GM19438 (cell line): ENCODE data around the gene RNF38.
A peak's percentile ranks its signal among the peaks of the same experiment; 100 is the strongest.
"Not testable (repeated sequence)": the region's sequence is repeated elsewhere in the genome, so short reads cannot be mapped to it uniquely, and the experiment has no call there.

Source experiments
- ATAC-seq: cut with Tn5 transposase; IDR thresholded peaks from one replicate; pipeline ENCODE4 v1.9.1; 2021; ENCODE audit warnings: low read depth; ENCODE audit not compliant: unreplicated experiment

RNF38 gene

DNA sequence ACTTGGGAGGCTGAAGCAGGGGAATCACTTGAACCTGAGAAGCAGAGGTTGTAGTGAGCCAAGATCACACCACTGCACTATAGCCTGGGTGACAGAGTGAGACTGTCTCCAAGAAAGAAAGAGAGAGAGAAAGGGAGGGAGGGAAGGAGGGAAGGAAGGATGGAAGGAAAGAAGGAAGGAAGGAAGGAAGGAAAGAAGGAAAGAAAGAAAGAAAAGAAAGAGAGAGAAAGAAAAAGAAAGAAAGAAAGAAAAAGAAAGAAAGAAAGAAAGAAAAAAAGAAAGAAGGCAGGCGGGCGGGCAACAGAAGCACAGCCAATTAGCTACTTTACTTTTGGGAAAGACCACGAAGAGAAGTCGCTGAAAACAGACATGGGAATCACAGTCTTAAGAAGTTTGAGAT lies 9.0 kb upstream of the RNF38 start:
- not testable (repeated sequence) for ATAC-seq

DNA sequence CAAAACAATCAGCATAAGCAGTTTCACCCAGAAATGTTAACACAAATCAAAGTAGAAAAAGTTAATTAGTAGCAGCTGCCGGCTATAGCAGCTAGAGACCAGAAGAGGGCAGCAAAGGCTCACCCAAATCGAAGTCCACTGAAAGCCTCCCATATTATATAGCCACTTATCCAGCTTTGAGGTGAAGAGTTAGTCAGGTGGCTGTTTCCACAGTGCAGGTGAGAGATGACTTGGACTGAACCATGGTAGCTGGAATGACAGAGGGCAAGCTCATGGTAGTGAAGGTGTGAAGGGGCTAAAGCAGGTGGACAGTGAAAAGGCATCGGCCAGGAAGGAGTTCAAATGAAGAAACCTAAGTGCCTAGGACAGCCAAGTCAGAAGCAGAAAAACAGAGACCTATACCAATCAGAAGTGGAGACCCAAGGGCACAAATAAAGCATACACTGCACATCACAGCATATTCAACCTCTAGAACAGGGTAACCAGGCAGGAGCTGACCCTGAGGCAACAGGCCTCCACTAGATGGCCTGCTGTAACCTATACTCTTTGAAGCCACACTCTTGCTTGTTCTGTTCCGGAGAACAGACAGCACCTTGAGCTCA lies 7.2 kb upstream of the RNF38 start:
- ATAC-seq = no peak

DNA sequence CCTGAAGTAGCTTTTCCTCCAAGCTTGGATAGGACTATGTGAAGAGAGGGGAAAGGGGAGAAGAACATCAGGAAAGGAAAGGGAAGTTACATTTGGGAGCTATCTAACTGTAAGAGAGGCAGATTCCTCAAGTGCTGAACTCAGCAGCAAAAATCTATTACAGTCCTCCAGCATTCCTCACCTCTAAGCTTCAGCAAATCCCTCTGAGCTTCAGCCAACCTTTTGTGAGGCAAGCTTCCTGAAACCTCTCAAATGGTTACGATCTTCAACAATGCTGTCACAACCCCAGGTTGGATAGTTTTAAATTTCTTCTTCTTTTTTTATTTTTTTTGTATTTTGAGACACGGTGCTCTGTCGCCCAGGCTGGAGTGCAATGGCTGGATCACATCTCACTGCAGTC lies 2.5 kb upstream of the RNF38 start:
- no peak for ATAC-seq

DNA sequence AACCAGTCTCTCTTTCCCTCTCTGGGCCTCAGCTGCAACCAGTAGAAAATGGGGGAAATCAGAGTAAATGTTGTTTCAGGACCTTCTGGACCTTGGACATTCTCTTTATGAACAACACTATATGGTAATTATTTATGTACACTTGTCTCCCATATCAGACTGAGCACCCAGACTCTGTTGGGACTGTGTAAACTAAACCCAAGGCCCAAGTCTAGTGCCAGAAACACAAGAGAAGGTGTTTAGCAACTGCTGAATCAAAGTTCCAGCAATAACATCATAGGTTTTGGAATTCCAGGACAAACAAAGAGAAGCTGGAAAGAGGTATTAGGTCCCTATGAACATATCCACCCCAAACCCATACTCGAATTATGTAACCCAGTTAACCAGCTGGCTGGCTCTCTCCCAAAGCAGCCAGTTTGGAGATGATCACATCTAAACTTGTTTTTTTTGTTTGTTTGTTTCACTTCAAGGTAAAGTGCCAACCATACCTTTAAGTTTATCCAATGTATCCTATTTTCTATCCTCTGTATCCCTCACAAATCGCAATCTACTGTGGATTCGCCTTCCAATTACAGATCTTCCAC lies 1.9 kb upstream of the RNF38 start:
- ATAC-seq = no peak

DNA sequence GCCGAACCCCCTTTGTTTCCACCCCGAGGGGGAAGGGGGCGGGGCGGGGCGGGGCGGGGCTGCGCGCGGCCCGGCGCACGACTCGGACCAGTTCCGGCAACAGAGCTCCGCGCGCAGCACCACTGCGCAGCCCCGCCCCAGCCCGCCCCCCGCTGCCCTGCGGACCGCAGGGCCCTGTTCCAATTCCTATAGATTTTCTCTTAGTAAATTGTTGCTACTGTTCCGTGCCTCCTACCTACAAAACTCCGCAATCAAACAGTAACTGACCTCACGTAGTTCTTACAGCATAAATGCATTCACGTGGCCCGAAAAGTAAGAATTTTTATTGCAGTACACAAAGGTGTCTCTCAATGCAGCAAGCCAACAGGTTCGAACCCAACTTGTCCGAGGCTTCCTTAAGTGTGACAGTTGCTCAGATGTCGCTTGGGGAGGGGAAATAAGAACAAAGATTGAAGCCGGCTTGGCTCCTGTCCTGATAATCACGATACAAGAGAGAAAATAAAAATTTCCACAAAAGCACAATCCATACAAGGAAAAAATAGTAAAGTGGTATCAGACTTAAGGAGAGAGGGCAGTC lies 1.2 kb upstream of the RNF38 start:
- peak; percentile 56 for ATAC-seq

DNA sequence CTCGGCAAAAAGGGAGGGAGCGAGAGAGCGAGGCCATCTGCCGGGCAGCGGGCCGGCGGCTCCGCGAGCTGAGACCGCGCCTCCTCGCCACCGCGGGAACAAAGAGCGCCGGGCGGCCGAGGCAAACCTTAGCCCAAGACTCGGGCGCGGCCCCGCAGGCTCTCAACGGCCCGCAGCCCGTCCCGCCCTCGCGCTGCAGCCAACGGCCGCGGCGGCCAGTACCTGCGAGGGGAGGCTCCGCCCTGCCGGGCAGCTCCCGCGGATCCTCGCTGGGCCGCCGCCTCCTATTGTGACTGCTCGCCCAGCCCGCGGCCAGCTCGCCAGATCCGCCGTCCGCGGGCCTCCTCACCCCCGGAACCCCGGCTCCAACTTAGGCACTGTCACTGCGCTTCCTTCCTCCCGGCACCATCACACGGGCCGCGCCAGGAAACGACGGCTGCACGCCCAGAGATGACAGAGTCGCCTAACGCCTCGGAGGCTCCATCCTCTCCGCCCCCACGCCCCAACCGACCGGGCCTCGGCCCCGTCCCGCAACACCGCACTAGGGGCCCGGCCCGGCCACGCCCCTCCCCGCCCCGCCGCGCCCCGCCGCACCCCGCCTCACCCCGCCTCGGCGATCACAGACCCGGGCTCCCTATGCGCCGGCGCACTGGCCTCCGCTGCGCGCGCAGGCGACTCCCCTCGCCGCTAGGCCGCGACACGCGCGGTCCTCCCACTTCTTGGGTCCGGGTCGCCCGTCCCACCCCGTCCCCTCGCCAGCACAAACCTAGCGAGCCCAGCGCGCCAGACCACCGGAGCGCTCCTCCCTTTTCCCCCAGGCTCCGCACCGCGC lies 479 bp upstream of the RNF38 start:
- ATAC-seq = peak; percentile 72

DNA sequence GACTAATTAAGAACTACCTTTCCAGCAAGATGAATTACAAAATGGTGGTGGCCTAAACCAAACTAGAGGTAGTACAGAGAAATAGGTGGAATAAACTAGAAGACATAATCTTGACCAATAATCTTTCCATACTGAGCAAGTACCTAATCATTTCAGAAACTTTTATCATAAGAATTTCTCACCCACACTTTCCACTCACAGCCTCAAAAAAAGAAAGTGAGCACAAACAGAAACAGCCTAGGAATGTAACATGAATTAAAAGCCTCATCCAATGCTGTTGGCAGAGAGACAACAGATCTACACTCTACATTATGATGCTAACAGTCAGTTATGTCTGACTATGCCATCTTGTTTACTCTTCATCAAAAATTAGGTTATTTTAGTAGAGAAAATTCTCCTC lies 1.3 kb downstream of the RNF38 start:
- ATAC-seq = no peak

DNA sequence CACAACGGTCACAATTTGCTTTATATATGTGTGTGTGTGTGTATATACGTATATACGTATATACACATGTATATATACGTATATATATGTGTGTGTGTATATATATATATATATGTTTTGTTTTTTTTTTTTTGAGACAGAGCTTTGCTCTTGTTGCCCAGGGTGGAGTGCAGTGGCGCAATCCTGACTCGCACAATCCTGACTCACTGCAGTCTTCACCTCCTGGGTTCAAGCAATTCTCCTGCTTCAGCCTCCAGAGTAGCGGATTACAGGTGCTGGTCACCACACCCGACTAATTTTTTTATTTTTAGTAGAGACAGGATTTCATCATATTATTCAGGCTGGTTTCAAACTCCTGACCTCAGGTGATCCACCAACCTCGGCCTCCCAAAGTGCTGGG lies 3.1 kb downstream of the RNF38 start:
- ATAC-seq = no peak

DNA sequence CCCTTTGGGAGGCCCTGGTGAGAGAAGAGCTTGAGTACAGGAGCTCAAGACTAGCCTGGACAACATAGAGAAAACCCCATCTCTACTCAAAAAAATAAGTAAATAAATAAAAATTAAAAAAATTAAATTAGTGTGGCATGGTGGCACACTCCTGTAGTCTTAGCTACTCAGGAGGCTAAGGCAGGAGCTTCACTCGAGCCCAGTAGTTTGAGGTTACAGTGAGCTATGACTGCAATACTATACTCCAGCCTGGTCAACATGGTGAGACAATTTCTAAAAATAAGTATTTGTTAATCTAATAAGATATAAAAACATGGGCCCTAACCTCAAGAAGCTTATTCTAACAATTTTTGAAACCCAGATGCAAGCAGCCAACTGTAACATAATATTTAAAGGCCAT lies 7.6 kb downstream of the RNF38 start:
- no peak for ATAC-seq

DNA sequence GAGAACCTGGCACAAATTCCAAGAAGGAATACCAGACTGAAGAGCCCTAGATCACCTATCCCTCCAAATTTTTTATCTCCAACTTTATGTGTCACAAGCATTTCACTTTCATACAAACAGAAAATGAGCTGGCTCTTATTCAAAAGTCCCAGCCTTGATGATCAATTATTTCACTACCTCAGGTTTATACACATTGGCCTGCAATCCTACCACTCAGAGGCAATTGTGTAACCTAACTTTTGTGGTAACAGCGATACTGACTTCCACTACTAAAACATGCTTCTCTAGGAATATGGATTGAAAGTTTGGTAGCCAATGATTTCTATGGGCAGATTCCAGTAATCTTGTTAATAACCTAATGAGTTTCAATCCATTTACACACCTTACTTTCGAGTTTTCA lies 10.5 kb downstream of the RNF38 start:
- no peak for ATAC-seq

DNA sequence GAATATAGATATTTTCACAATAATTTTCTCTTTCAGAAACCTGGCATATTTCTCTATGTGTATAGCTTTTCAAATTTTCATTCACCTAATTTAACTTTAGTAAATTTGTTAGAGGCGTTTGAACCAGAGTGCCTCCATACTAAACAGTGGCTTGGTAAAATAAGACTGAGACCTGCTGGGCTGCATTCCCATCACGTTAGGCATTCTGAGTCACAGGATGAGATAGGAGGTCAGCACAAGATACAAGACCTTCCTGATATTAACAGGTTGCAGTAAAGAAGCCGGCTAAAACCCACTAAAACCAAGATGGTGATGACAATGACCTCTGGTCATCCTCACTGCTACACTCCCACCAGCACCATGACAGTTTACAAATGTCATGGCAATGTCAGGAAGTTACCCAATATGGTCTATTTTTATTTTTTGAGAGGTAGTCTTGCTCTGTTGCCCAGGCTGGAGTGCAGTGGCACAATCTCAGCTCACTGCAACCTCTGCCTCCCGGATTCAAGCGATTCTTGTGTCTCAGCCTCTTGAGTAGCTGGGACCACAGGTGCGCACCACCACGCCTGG lies 13.6 kb downstream of the RNF38 start:
- ATAC-seq = not testable (repeated sequence)

DNA sequence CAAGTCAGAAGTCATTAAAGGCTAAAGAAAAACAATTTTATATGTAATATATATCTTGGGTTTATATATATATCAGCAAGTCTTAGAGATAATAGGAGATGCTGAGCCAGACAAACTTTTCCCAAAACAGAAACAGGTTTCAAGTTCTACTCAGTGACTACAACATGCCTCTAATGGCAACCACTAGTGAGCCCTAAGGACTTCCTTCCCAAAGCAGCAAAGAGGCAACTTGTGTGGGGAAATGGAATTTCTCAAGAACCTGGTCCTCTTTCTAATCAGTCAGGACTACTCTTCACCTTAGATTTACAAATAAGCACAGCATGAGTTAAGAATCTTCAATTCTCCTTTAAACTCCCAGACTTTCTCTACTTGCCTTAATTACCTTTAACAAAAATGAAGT lies 17.6 kb downstream of the RNF38 start:
- ATAC-seq = no peak

DNA sequence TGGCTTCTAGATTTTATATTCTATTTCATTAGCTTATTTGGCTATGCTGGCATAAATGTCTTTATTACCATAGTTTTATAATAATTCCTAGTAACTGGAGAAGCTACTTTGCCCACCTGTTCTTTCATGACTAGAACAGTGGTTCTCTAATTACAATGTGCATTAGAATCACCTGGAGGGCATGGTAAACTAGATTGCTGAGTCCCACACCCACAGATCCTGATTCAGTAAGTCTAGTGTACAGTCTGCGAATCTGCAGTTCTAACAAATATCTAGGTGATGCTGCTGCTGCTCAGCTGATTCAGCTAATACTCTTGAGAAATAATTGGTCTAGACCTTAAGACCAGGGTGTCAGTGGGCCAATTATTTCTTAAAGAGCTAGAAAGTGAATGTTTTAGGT lies 35.5 kb downstream of the RNF38 start:
- ATAC-seq = no peak

DNA sequence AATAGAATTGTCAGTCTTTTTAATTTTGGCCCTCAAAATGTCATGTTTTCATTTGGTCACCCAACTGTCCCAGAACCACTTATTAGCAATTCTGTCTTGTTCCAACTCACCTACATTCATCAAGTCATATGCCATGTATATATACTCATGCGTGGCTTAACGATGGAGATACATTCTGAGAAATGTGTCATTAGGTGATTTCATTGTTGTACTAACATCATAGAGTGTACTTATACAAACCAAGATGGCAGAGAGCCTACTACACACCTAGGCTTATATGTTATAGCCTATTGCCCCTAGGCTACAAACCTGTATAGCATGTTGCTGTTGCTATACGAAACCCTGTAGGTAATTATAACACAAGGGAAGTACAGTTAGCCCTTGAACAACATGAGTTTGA lies 36.6 kb downstream of the RNF38 start:
- no peak for ATAC-seq

DNA sequence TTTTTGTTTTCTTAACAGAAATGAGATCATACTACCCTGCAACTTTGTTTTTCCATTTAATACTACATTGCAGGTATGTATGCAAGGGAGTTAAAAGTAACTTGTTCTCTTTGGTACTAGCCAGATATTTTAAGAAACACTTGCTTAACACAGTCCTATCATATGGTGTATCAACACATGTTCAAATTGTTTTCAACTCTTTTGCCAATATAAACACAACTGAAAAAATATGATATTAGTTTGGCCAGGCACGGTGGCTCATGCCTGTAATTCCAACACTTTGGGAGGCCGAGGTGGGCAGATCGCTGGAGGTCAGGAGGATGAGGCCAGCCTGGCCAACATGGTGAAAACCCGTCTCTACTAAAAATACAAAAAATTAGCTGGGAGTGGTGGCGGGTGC lies 41.6 kb downstream of the RNF38 start:
- ATAC-seq = no peak

DNA sequence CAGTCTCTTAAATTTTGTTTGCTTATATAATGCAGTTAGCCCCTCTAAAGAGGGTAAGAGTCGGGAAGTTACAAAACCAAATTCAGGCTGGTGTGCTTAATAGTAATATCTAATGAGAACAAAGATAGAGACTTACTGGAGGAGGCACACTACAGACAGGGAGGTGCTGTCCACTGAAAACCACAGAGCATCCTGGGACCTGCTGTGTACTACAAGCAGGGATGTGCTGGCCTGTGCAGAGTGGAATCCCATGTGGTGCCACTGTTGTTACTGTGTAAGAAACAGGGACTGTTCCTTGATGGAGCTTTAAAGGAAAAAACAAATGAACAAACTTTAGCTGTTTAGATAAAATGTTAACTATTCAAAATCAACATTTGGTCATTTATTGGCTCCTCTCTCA lies 42.4 kb downstream of the RNF38 start:
- no peak for ATAC-seq

DNA sequence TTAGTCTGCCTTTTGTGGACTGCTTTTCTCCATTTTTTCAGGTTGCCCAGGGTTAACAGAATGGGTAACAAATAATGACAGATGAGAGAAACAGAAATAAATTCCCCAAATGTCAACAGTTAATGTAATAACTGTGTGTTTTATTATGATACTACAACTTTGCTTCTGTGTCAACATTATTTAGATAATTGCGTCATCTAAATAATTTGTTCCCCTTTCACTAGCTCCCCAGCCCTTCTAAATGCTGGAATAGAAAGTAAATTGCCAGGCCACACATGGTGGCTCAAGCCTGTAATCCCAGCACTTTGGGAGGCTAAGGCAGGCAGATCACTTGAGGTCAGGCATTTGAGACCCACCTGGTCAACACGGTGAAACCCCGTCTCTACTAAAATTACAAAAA lies 53.5 kb downstream of the RNF38 start:
- no peak for ATAC-seq

DNA sequence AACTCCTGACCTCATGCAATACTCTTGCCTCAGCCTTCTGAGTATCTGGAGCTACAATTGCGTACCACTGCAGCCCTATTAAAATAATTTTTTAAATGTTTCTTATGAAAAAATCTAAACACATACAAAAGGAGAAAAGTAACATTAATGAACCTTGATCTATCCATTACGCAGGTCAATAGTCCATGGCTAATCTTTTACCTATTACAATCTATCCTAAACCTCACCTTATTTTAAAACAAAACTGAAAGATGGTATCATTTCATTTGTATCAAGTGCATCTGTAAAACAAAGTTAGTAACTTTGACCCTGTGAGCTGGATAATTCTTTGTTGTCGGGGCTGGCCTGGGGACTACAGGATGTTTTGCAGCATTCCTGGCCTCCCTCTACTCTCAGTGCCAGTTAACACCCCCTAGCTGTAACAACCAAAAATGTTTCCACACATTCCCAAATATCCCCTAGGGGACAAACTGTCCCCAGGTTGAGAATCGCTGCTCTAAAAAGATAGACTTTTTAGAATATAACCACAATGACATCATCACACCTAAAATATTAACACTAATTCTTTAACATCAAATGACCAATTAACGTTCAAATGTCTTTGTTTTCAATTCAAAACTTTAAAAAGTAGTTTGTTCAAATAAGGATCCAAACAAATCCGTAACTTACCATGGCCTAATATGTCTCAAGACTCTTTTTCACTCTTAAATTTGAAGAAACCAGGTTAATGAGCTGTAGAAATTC lies 54.8 kb downstream of the RNF38 start:
- no peak for ATAC-seq

DNA sequence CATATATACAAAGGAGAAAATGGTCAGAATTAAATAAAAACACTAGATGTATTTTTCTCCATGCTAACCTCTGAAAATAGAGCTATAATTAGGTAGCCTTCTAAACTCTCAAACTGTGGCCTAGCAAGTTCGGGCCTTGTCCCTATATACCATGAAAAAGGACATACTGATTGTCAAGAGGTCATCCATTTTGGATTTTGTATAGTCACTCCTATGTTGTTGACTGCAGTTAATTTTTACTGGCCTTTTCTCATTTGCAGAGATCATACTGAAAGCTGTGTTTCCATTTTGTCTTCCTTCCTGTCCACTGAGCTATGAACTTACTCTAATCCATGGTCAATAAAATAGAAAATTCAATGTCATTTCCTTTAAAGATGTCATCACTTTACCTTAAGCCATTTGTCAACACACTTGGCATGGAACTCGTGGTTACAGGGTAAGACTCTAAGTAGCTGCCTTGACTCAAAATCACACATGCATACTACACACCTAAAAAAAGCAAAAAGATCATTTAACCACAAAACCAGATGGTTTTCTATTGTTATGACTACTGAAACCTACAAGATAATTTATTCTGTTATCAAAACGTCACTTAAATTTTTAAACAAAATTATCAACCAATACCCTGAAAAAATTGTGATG lies 58.0 kb downstream of the RNF38 start:
- ATAC-seq = no peak

DNA sequence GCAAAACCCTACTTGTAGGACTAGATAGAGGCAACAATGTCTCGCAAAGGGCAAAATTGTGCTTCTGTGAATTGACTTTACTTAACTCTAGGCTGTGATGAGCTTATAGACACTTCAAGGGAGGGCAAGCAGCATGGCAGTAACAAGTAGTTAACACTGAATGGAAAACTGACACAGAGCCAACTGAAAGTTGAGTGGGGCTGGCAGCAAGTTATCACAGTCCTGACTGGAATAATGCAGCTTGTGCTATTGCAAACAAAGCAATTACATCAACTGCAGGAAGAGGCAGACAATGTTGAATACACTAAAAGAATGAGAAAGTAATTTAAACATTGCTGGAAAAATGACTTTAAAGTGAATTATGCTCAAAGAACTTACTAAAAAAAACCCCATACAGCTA lies 62.2 kb downstream of the RNF38 start:
- no peak for ATAC-seq
